GM12878 (cell line): Measurements from ENCODE around the gene GSG1.

Source experiments
- CREB1 ChIP-seq: IDR thresholded peaks from 2 replicates; pipeline ENCODE4 v1.6.1; 2012; ENCODE audit warnings: low read depth, mild to moderate bottlenecking, inconsistent platforms
- CTCF ChIP-seq, 3 experiments: IDR thresholded peaks in 2 of 3; conservative IDR thresholded peaks in 1 of 3; 2 replicates each; pipeline ENCODE4 v1.5.1; 2011; ENCODE audit warnings: low read depth in 3 of 3, low read length in 3 of 3, mild to moderate bottlenecking in 3 of 3, control low read depth in 2 of 3, moderate library complexity in 2 of 3, inconsistent platforms in 1 of 3, mixed read lengths in 1 of 3; ENCODE audit not compliant: control insufficient read depth in 2 of 3, insufficient read depth in 1 of 3; ENCODE audit errors: extremely low read depth in 1 of 3
- EZH2 ChIP-seq: IDR thresholded peaks from 2 replicates; pipeline ENCODE4 v1.6.1; 2012; ENCODE audit warnings: low read depth, mild to moderate bottlenecking, control low read depth, inconsistent platforms, low read length, borderline replicate concordance; ENCODE audit not compliant: control insufficient read depth
- KAT2A ChIP-seq: conservative IDR thresholded peaks from 2 replicates; pipeline ENCODE4 v1.6.1; 2011; ENCODE audit warnings: low read depth, low read length; ENCODE audit not compliant: control insufficient read depth
- POLR2A ChIP-seq: IDR thresholded peaks from 2 replicates; pipeline ENCODE4 v1.6.1; 2011; ENCODE audit warnings: low read depth, mild to moderate bottlenecking, low read length
- POLR2AphosphoS5 ChIP-seq: IDR thresholded peaks from 2 replicates; pipeline ENCODE4 v1.6.1; 2011; ENCODE audit warnings: mild to moderate bottlenecking, low read length, inconsistent platforms
- RAD21 ChIP-seq: IDR thresholded peaks from 2 replicates; pipeline ENCODE4 v1.6.1; 2011; ENCODE audit warnings: mild to moderate bottlenecking, low read depth, low read length, moderate library complexity; ENCODE audit not compliant: insufficient read depth
- SKIL ChIP-seq: fragments of 450-650 bp; IDR thresholded peaks from 2 replicates; pipeline ENCODE4 v1.6.1; 2017; ENCODE audit warnings: mild to moderate bottlenecking, low read depth, inconsistent platforms; ENCODE audit not compliant: poor library complexity, severe bottlenecking
- SMARCA5 ChIP-seq: fragments of 450-650 bp; IDR thresholded peaks from 2 replicates; pipeline ENCODE4 v1.6.1; 2017; ENCODE audit warnings: mild to moderate bottlenecking
- ZBTB40 ChIP-seq: fragments of 450-650 bp; IDR thresholded peaks from 2 replicates; pipeline ENCODE4 v1.6.1; 2016; ENCODE audit warnings: mild to moderate bottlenecking, moderate library complexity, borderline replicate concordance
- ZNF592 ChIP-seq: fragments of 450-650 bp; IDR thresholded peaks from 2 replicates; pipeline ENCODE4 v1.6.1; 2017; ENCODE audit warnings: mild to moderate bottlenecking, moderate library complexity

GRCh38 chr12:13073173-13073572 lies 30.3 kb downstream of the GSG1 start:
- TF ChIP-seq ZNF592 = no peak
- no peak for TF ChIP-seq POLR2AphosphoS5
- TF ChIP-seq CREB1 = no peak
- no peak for TF ChIP-seq KAT2A
- TF ChIP-seq CTCF (IDR thresholded peaks at IDR 0.05 in 2 of 3, conservative IDR thresholded peaks at IDR 0.05 in 1 of 3; ENCODE audit: control insufficient read depth in 2 of 3, extremely low read depth in 1 of 3, insufficient read depth in 1 of 3, low read depth in 3 of 3, low read length in 3 of 3) = no peak
- TF ChIP-seq SKIL = no peak
- no peak for TF ChIP-seq EZH2
- no peak for TF ChIP-seq RAD21
- TF ChIP-seq POLR2A = no peak
- TF ChIP-seq ZBTB40 = no peak
- TF ChIP-seq SMARCA5 = no peak
